Skin epidermis (tissue), 12 donors: ENCODE data around the gene CALD1.

Experiments
- H3K27ac ChIP-seq, 21 experiments: fragments of 200-600 bp; sonication (generic) in 11 of 21; one replicate each; pipeline ENCODE4 v1.5.0; 2020; ENCODE audit warnings: mild to moderate bottlenecking in 3 of 21, inconsistent platforms in 2 of 21, moderate library complexity in 2 of 21
- H3K4me3 ChIP-seq, 7 experiments: fragments of 200-600 bp; sonication (generic) in 2 of 7; one replicate each; pipeline ENCODE4 v1.5.0; 2020; ENCODE audit warnings: inconsistent platforms in 2 of 7, mild to moderate bottlenecking in 2 of 7, moderate library complexity in 1 of 7

CALD1 gene, protein sequence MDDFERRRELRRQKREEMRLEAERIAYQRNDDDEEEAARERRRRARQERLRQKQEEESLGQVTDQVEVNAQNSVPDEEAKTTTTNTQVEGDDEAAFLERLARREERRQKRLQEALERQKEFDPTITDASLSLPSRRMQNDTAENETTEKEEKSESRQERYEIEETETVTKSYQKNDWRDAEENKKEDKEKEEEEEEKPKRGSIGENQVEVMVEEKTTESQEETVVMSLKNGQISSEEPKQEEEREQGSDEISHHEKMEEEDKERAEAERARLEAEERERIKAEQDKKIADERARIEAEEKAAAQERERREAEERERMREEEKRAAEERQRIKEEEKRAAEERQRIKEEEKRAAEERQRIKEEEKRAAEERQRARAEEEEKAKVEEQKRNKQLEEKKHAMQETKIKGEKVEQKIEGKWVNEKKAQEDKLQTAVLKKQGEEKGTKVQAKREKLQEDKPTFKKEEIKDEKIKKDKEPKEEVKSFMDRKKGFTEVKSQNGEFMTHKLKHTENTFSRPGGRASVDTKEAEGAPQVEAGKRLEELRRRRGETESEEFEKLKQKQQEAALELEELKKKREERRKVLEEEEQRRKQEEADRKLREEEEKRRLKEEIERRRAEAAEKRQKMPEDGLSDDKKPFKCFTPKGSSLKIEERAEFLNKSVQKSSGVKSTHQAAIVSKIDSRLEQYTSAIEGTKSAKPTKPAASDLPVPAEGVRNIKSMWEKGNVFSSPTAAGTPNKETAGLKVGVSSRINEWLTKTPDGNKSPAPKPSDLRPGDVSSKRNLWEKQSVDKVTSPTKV

DNA sequence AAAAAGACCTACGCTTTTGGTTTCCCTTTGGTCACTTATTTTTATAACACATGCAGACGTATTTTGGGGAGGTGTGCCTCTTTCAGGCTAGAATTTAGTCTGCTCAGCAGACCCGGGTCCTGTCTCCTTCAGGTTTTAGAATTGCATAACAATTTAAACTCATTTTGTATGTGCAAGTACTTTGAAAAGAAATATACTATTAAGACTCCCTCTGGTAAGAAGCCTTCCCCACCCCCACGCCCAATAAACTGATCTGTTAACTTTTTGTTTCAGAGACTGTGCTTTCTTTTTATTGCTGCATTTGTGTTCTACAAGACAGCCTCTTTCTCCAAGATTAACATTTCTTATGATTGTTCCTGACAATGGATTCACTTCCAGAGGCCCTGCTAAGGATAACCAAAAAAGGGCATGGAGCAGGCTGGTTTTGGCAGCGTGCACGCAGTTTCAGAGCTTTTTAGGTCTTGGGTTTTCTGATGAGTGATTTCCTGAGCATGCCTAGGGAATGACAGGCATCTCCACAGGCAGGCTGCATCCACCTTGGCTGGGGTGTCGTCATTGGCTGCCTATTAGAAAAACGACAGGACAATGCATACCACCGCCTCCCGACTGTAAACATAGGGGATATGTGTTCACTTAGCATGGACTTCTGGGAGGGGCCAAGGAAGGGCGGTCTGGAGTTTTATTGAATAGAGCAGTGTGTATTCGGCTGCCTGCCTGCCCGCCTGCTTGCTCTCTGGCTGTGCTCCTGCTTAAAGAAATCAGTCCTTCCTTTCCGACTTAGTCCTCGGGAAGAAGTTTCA, at the start of gene CALD1:
CALD1 (plus strand) TSS at position 694 of the 800 bp plus-strand sequence. CDS start 88,100 bp downstream, outside the sequence.
- Histone ChIP-seq H3K4me3 (peak within 1 kb of the TSS; percentile 24 to 48 (median 36)), H3K27ac (peak within 1 kb of the TSS in 20 of 21 experiments; percentile 31 to 89 (median 74))

DNA sequence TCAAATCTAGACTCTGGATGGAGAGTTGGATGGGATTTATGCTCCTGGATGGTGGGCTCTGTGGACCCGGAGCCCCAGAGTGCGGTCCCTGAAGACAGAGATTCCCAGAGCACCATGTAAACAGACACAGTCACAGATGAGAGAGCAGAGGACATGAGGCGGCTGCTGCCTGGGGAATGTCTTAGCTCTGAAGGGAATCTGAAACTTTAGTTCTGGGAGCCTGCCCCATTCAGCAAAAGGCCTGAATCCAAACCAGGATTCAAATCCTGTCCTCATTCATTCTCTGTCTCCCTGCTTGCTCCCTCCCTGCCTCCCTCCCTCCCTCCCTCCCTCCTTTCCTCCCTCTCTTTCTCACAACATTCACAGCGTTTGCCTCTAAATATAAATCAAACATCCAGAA, 49.5 kb upstream of the CALD1 start:
- Histone ChIP-seq H3K27ac (peak overlapping the region in 19 of 21 experiments; percentile 4 to 84 (median 61)), H3K4me3 (no peak overlapping the region)

DNA sequence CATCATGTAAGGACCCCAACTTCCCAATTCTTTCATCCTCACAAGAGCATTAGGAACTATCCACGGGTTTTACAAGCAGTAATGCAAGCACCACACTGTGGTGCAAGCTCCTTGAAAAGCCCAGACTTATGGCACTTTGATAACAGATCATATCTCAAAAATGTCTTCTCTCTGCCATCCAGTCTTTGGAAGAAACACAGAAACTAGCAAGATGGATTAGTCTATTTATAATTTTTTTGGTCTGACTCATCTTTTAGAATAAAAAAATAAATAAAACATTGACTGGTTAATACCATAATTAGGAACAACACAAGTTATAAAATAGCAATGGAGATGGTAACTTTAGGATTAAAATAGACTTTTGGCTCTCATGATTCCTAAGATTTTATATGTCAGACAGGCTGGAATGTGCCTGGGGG, 49.0 kb upstream of the CALD1 start:
- peak overlapping the region in 18 of 21 experiments; percentile 4 to 84 (median 57) for H3K27ac ChIP-seq
- H3K4me3 ChIP-seq, result no peak overlapping the region

DNA sequence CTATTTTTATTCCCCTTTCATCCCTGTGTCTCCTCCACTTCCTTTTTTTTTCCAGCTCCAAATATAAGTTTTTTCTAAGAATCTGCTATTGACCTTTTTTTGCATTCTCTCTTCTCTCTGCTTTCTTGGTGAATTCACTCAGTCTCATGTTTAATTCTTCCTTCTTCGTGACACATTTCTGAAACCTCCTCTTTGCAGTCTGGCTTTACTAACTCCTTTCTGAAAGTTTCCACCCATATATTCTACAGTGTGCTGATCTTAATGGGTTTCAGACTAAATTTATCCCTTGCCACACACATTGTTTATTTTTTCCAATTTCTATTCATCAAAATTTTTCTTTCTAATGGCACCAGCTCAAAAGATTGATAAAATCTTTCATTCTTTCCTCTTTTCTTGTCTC, 47.8 kb upstream of the CALD1 start:
- H3K27ac ChIP-seq, result peak overlapping the region in 3 of 21 experiments; percentile 42 to 84 (median 82)
- H3K4me3 ChIP-seq, result no peak overlapping the region

DNA sequence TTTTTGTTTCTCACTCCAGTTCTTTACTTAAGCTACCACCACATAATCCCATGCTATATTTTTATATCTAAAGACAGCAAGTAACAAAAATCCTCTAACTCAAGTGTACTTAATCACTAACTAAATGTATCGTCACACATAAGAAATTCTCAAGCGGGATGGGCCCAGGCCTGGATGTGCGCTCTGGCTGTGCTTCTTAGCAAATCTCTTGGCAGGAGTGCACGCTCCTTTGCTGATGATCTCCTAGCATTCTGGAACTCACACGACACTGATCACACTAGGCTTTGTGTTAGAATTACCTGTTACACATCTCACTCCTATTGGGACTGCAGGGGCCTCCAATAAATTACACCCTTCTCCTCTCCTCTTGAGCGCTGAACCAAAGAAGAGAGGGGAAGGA, 46.7 kb upstream of the CALD1 start:
- Histone ChIP-seq H3K4me3 (no peak overlapping the region), H3K27ac (peak overlapping the region in 1 of 21 experiments; percentile 4)

DNA sequence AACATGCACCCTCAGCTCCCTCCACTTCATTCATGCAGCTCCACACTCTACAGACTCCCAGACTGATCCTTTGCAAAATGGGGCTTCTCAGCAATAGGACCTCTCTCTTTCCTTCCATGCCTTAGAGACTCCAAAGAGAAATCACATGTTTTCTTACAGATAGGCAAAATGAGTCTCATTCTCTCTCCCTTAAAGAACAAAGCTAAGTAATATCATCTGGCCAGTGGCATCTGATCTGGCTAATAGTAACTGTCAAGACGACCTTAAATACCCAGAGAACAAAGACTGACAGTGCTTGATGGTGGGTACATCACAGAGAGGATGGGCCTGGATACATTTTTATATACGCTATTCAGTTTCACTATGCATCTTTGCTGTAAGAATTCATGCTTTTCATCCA, 43.1 kb upstream of the CALD1 start:
- H3K4me3 ChIP-seq, result no peak overlapping the region
- H3K27ac ChIP-seq, result peak overlapping the region in 4 of 21 experiments; percentile 6 to 72 (median 26)

DNA sequence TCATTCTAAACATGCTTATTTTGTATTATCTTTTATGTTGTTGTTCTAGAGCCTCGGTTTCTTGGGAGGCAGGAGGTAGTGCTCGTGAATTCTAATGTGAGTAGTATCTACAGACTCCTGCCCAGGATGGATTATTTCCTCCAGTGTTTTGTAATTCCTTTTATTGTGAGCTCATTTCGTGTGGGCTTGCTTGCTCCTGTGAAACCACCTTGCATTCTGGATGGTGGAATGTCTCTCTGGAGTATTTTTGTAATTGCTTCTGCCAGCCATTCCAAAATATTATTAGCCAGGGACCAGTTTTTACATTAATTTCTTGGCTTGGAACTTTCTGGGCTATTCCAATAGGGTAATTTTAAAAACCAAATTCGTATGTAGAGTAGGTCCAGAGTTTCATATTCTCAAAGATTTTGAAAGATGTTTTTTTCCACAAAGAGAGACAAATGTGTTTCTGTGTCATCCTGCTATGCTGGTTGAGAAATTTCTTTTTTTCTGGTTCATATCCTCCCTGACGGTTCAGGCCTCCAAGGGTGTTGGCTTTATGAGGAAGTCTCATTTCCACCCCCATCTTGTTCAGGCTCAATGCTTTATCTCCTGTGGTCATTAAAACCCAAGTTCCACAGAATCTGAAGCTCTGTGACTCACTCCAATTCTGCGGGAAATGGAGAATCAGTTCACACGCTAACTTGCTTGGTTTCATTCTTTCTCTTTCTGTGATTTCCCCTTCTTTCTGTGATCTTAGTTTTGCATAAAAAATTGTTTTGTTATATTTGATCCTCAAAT, 41.7 kb upstream of the CALD1 start:
- Histone ChIP-seq H3K27ac (peak overlapping the region in 14 of 21 experiments; percentile 8 to 72 (median 48)), H3K4me3 (no peak overlapping the region)

DNA sequence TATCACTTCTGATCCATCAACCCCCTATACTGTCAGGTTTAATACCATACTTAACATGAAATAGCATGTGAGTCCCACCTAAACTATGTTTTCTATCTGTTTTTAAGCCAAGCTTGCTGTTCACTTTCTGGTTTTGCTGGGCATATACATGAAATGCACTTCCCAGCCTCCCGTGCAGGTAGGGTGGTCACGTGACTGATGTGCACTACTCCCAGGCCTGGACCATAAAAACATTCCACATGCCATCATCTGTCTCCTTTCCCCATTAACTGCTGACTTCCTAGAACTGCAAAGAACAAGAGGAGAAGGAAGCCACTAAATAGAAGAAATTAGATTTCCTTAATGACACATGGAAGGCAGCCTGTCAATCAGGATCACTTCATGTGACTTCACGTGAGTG, 40.1 kb upstream of the CALD1 start:
- H3K27ac ChIP-seq, result peak overlapping the region in 10 of 21 experiments; percentile 21 to 72 (median 58)
- no peak overlapping the region for H3K4me3 ChIP-seq

DNA sequence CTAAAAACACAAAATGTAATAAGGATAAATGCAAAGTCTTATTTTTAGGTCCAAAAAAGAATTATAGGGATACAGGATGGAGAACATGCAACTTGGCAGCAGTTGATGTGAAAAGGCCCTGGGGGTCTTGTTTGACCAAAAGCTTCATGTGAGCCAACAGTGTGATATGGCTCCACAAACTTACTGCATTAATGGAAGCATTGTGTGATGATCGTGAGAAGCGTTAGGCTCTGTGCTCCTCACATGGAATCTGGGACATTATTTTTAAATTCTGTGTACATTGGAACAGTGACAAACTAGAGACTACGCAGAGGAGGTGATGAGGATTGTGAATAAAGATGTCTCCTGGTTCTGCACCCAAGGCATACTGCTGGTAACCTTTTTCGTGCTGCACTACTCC, 39.1 kb upstream of the CALD1 start:
- Histone ChIP-seq H3K4me3 (no peak overlapping the region), H3K27ac (peak overlapping the region in 4 of 21 experiments; percentile 1 to 87 (median 78))

DNA sequence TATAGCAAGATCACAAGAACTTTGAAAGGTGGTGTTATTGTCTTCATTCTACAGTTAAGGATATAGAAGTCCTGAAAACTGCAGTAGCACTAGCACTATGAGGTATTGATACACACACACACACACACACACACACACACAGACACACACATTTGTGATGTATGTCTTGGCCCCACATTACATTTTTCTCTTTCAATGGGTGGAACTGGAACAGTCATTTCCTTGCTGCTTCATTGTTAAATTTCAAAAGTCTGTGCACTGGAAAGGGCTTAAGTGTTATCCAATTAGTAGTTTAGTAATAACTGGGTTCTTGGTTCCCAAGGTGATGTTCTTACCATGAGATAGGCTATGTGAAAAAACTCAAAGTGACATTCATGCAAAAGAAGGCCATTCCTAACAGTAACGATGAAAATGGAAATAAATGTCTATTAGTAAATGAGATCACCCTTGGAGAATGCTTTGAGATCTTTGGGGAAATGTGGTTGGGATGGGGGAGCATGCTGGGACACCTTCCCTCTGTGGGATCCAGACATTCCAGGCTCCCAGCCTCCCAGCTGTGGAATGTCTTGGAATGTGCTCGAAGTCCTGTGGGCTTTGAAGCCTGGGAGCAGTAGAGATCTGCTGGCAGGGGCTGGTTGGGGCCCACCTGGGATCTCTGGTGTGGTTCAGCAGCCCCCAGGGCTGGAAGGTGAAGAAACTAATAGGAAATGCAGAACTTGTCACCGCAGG, 37.4 kb upstream of the CALD1 start:
- H3K27ac ChIP-seq, result peak overlapping the region in 19 of 21 experiments; percentile 38 to 87 (median 71)

DNA sequence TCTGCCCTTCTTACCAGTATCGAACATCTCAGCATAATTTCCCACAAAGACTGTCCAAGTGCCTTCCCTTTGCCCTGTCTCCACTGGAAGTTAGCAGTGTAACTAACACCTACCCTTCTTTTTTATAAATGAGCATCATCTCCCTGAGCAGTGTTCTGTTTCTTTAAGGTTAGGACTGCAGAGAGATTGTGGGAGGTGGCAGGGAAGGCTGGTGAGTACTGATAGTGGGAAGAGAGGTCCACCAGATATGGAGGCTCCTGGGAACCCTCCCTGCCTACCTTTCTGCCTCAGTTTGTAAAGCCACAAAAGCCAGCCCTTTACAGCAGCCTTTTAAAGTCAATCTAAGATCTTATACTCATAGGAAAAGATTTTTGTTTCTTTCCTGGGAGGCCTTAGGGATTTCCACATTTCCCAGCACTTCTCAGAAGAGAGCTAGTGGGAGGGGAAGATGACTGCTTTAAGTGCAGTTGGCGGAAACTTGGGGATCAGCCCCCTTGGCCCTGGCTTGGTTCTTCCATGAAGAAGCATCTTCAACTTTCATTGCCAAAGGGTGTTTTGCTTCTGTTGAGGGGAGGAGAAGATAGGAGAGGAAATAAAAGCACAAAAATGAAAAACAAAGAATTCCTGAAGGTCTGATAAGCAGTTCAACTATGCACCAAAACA, 36.6 kb upstream of the CALD1 start:
- H3K27ac ChIP-seq, result peak overlapping the region in 19 of 21 experiments; percentile 38 to 87 (median 71)
- no peak overlapping the region for H3K4me3 ChIP-seq

More for the DNA sequence above, 37.4 kb upstream of the CALD1 start:
- H3K4me3 ChIP-seq, result no peak overlapping the region

DNA sequence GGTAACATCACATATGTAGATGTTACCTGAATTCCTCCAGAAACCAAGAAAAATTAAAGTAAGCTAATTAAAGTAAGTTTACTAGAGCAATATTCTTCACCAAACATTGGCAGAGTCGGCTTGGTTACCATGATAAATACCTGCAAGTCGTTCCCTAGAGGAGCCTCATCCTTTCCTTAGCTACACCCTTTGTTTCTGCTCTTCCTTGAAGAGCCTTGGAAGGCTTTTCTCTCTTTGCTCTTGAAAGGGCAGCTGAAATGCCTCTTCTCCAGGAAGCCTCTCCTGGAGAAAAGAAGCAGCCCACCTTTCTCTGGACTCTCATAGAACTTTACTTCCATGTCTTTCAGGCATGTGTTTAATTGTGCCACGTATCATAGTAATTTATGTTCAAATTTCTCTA, 34.9 kb upstream of the CALD1 start:
- Histone ChIP-seq H3K4me3 (no peak overlapping the region), H3K27ac (peak overlapping the region in 5 of 21 experiments; percentile 2 to 86 (median 25))

DNA sequence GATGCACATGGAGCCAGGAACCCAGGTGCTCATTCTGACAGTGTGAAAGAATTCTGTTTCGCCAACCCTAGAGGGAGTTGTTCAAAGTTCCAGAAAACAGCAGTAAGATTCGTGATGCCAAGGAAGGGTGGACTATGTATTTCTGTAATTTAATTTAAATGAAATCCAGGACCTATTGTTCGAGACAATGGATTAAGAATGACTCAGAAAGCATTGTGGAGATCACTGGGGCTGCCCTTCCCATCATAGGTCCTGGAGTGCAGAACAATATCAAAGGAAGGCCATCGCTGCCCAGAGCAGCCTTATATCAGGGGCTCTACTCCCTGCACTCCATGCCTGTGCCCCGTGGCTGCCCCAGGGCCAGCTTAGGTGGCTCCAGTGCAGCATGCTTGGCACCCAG, 32.1 kb upstream of the CALD1 start:
- Histone ChIP-seq H3K27ac (no peak overlapping the region), H3K4me3 (no peak overlapping the region)

DNA sequence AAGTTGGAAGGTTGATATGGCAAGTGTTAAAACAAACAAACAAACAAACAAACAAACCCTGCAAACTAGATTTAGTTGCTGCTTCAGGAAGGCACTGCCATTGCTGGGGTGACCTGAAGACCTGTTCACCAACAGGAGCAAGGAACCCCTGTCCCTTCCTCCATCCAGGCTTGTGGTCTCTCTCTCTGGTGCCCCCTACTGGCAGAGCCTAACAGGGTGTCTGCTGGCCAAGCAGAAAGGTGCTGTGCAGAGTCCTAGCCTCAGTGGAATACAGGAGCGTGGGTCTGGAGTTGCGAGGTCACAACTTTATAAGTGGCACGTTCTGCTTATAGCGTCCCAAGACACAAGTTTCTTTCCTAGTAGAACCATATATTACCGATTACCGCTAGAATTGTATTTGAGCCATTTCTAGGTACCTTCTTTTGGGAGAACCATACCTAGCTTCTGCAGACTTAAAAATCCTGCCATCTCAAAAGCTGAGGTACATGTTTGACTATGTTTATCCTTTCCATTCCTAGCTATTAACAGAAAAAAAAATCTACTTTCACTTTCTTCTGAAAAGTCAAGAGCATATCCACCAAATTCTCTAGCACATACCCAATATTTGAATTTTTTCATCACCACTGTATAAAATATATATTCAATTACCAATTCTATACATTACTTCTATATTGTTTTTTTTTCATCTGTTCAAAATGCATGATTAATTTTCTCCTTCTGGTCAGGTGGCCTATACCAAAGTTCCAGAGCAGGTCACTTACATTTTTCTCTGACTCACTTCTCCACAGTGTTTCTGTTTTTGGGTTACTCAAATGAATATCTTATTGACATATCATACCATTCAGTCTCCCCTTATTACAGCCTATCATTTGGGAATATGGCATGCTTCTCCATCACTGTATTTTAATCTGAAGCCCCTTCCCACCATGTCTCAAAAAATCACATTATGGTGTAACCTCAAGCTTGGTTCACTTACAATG, 29.1 kb upstream of the CALD1 start:
- no peak overlapping the region for H3K27ac ChIP-seq
- no peak overlapping the region for H3K4me3 ChIP-seq

DNA sequence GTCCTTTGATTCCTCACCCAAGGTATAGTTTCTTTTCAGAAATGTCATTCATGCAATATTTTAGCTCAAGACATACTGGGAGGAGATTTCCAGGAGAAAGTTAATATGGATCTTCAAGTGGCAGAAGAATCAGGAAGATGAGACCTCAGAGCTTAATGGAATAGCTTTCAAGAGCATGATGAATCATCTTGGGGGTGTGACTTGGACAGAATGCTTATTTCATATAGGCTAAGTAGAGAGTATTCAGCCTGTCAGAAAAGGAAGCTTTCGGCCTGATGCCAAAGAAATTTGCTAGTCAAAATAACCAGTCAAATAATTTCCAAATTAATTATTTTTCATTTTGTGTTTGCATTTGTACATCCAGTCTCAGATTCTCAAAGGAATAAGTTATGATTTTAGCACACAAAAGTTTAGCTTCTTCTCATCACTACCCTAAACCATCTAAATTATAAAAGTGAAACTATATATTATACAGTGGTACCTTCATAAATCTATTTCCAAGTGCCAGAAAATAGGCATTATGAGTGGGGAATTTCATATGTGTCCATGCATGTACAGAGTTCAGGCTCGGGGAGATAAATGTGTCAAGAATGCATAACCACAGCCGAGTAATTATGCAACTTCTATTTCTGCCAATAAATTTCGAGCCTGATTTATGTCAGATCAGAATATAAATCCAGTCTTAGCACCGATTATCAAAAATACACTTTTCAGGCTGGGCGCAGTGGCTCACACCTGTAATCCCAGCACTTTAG, 27.3 kb upstream of the CALD1 start:
- no peak overlapping the region for H3K4me3 ChIP-seq
- H3K27ac ChIP-seq, result peak overlapping the region in 4 of 21 experiments; percentile 5 to 53 (median 21)
